NCI-H1417 treated with DMSO at 0.1 percent for 48 hours (cell line): ENCODE measurements around the gene PDE6H.

Experiments
- DNase-seq: peaks from one replicate; lab custom pipeline; 2025; lab: John Stamatoyannopoulos, UW

The PDE6H gene

DNA sequence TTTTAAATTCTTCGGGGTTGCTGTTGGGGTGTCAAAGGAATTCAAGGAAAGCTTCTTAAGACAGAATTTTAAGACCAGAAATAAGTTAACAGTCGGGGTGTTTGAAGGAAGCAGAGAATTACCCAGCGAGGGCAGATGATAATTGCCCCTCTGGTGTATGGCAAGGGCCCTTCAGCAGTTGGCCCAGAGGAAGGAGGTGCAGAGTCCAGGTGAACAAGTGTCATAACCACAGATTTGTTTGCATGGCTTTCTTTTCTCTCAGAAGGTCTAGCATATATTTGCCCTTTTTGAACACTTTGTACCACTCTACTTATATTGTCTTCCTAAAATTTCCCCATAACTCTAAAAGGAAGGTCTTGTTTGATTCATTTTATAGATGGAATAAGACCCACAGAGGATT lies 1.8 kb downstream of the PDE6H start:
- DNase-seq, result no peak

DNA sequence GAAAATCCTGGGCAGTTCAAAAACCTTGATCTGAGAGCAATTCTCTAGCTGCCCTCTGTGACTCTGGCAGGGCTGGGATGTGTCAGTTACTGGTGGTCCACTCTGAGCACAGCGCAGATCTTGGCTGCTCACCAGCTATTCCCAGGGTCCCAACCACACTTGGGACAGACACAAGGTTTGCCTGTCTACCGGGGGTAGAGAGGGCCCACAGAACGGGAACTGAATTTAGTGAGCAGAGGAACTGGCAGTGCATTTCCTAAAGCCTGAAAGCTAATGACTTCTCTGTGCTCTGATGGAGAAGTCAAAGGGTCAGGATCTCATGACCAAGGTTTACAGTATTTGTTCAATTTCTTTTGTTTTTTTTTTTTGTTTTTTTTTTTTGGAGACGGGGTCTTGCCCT lies 2.6 kb downstream of the PDE6H start:
- DNase-seq, result no peak

DNA sequence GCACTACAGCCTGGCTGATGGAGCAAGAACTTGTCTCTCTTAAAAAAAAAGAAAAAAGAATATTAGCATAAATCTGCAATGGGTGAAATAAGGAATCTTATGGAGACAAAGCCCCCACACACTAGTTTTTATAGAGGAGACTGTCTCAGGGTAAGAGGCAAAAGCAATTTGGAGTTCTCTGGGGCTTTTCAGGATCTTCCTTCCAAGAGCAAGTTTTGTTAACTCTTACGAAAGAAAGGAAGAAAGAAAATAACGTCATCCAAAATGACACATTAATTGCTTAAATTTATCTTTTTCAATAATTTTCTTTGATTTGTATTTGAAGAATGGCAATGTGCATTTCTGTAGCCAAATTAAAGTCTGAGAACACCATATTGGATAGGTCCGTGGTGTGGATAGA lies 3.8 kb downstream of the PDE6H start:
- DNase-seq, result no peak

DNA sequence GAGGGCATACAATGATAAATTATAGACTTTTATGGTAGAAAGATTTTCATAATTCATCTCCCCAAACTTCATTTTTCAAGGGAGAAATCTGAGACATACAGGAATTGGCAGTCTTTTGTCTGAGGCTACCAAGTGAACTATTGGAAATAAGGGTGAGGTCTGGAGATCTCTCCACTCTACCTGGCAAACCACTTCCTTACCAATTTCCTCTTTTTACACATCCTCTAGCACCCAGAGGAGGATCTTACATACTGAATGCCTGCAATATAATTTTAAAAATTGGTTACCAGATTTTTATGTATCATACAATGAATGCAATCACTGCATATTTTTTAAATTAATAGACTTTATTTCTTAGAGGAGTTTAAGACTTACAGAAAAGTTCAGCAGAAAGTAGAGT lies 6.6 kb downstream of the PDE6H start:
- no peak for DNase-seq

DNA sequence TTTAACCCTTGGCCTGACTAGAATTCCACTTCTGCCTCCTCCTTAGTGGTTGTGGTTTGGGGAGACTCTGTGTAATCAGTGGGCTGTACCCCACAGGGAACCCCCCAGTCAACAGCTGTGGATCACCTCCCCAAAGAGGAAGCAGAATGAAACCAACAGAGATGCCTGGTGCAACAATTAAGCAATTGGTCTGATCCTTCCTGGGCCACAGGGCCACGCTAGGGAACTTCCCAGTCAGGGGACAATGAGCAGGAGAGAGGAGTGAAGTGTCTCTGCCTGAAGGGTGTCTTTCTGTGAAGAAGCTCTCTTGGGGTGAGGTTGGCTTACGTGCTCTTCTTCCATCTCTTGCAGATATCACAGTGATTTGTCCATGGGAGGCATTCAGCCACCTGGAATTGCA lies 8.2 kb downstream of the PDE6H start:
- DNase-seq, result no peak

DNA sequence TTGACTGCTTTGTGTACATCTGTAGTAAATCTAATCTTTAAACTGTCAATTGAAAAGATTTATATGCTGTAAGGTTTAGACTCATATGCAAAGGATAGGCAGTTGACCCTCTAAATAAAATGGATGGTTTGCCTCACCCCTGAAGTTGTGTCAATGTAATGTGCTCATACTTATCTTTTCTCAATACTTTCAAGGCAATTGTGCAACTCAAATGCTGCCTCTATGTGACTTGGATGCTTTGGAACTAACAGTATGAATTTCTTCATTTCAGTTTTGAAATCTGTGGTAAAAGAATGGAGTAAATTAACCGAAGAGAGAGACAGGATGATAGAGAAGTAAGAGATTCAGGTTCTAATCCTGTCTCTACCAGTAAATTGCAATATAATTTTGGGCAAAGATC lies 9.7 kb downstream of the PDE6H start:
- no peak for DNase-seq

DNA sequence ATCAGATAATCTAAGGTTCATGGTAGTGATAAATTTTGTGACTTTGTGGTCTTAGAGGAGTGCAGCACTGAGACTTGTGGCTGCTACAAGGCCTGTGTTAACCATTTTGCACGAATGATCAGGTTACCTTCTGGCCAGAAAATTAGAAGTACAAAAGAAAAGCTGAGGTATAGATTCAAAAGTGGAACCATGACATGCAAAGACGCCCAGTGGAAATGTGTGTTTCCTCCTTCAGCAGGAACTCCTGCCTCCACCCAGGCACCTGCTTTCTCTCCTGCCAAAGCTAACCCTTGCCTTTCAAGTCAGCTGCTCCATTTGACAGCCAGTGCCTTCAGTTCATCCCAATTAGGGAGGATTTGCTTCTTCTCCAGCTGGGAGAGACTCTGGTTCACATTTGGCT lies 10.1 kb downstream of the PDE6H start:
- DNase-seq, result no peak

DNA sequence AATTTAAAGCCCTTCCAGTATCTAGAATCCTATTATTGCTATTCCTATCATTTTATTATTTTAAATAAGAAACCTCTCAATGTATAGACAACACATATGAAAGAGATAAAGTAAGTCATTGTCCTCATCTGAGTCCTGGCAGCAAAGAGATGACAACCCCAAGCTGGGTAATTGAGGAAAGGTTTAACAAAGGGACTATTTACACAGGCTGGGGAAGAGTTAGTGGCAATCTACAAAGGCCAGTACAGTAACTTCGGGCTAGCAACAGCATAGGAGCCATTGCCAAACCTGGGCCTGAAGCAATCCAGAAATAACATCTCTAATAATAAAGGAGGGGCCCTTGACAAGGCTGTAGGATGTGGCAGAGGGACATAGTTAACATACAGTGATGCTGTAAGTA lies 11.2 kb downstream of the PDE6H start:
- DNase-seq, result no peak

DNA sequence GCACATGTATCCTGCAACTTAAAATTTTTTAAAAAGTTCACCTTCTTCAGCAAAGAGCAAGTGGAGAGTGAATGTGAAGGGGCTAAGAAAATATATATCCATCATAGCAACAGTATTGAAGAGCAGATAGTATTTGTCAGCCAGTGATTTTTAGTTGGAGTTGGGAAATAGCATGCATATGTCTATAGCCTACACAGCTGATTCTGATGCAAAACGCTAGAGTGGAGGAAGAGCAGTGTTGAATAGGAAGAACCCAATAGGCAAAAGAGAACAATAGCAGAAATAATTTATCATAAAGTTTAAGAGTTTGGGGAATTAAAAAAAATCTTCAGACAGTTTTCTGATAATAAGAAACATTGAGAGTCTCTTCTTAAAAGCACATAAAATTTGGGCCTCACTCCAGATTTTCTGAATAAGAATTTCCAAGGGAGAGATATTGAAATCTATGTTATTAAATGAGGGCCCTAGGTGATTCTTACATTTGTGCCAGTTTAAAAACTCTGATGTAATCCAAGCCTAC lies 12.0 kb downstream of the PDE6H start:
- no peak for DNase-seq

DNA sequence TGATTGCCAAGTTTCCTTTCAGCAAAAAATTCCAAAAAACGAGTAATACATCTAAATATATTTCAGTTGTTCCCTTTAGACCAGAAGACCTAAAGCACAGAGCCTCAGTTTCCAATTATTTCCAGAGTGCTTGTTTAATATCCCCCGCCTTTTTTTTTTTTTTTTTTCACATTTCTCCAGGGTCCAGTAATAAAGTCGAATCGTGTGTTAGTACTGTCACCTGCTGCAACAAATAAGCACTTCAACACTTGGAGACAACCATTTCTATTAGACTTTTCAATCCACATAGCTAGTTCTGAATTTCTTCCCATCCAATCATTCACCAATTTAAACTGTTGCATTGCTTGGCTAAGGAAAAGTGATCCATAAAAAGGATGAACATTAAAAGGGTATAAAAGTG lies 13.6 kb downstream of the PDE6H start:
- no peak for DNase-seq

DNA sequence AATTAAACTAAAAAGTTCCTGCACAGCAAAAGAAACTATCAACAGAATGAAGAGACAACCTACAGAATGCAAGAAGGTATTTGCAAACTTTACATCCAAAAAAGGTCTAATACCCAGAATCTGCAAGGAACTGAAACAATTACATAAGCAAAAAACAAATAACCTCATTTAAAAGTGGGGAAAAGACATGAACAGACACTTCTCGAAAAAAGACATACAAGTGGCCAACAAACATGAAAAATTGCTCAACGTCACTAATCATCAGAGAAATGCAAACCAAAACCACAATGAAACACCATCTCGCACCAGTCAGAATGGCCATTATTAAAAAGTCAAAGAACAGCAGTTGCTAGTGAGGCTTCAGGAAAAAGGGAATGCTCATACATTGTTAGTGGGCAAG lies 15.2 kb downstream of the PDE6H start:
- DNase-seq, result no peak

DNA sequence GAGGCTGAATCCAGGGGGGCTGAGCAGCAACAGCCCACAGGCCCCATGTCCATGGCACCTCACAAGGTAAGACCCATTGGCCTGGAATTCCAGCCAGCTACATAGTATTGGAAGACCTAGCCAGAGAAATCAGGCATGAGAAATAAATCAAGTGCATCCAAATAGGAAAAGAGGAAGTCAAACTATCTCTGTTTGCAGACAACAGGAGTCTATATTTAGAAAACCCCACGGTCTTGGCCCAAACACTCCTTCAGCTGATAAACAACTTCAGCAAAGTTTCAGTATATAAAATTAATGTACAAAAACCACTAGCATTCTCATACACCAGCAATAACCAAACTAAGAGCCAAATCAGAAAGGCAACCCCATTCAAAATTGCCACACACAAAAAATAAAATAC lies 16.9 kb downstream of the PDE6H start:
- no peak for DNase-seq

DNA sequence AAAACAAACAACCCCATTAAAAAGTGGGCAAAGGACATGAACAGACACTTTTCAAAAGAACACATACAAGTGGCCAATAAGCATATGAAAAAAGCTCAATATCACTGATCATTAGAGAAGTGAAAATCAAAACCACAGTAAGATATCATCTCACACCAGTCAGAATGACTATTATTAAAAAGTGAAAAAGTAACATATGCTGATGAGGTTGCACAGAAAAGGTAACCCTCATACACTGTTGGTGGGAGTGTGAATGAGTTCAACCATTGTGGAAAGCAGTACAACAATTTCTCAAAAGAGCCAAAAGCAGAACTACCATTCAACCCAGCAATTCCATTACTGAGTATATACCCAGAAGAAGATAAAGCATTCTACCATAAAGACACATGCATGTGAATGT lies 18.2 kb downstream of the PDE6H start:
- DNase-seq, result no peak

DNA sequence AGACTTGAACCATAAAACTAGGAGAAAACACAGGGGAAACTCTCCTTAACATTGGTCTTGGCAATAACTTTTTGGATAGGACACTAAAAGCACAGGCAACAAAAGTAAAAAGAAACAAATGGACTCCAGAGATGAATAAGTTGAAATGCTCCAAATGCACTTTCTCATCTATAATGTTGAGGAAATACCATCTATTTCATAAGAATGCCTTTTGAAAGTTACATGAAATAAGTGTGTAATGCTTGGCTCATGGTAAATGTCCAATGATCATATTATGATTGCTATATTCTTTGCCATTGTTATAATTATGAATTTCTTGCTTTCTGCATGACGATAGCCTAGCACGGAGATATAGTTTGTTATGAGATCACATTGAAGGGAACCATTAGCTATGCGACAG lies 19.8 kb downstream of the PDE6H start:
- DNase-seq, result no peak

DNA sequence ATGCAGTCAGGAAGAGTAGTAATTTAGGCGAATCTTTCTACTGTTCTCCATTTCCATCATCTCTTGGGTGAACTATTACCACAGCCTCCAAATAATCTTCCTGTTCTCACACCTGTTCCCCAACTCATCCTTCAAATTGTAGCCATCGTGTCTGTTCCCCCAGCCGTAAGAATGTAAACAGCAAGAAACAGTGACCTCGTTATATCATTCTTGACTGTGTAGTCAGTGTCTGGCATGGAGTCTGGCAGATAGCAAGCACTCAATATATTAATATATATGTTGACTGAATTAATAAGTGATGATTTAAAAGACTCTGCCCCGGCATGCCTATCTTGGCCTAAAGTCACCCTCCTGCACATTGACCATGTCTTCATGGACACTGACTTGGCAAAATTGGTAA lies 20.3 kb downstream of the PDE6H start:
- DNase-seq, result no peak

DNA sequence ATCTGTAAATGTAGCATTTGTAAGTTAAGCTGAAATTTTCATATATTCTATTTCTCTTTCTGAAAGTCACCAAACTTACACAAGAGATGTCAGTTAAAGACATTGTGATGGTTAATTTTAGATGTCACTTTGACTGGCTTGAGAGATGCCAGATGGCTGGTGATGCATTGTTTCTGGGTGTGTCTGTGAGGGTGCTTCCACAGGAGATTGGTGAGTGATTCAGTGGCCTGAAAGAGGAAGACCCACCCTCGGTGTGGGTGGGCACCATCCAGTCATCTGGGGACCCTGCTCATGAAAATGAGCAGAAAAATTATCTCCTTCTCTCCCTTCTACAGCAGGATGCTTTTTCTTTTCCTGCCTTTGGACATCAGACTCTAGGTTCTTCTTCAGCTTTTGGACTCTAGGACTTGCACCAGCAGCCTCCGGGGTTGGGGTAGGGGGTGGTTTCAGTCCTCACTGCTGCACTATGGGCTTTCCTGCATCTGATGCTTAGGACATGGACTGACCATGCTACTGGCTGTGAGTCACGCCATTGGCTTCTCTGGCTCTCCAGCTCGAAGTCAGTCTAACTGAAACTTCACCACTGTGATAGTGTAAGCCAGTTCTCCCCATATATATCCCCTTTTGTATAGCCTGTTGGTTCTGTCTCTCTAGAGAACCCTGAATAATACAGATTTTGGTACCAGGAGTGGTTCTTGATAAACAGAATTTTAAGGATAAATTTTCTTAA lies 20.9 kb downstream of the PDE6H start:
- no peak for DNase-seq

DNA sequence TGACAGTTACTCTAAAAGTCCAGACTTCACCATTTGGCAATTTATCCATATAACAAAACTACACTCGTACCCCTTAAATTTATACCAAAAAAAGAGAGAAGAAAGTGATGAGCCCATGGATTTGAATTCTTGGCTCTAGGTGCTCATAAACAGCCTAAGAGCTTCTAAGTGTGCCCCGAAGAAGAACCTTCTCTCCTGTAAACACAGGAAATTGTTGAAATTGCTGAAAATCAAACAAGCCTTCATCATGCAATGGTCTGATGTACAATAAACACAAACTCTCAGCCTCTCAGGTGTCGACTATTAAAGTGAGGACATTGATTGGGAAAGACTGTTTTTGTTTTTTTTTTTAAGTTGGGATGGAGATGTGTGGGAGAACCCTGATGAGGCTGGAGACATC lies 21.8 kb downstream of the PDE6H start:
- no peak for DNase-seq

DNA sequence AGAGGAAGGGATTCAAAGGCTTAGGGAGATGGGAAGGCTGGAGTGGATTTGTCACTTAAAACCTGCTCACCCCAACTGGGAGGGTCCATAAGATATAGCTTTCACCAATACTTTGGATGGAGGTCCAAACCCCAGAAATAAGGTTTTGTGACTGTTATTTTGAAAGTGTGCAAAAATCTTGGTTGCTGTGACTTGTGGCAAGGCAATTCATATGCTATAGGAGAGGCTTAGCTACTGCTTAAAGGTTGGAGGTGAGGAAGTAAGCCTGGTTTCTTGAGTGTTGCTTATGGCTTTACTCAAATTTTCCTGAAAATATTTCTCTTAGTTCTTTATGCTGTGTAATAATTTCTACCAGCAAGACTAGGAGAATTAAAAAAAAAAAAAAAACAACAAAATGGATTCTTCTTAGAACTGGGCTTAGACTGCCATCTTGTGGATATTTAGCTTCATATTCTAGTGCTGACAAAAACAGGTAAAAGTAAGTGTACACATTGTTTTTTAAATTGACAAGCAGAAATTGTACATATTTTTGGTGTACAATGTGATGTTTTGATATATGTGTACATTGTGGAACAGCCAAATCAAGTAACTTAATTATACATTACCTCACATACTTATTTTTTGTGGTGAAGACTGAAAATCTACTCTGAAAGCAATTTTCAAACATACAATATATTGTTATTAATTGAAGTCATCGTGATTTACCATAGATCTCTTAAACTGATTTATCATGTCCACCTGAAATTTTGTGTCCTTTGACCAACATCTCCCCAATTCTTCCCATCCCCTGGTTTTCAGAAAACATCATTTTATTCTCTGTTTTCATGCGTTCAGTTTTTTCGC lies 23.0 kb downstream of the PDE6H start:
- DNase-seq, result peak; percentile 70

DNA sequence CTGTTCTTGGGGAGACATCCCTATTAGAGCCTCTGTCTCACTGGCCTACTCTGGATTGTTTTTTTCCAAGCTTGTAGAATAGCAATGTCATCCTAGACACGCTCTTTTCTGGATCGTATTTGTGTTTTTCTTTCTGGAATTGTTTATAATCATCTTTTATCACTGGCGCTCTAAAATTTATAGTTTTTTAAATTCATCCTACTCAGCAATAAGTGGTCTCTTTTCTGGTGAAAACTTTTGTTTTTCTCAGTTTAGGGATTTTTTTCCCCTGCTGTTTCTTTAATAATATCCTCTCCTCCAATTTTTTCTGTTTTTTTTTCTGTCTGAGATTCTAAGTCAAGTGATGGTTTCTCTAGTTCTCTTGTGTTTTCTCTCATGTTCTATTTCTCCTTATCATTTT lies 25.2 kb downstream of the PDE6H start:
- DNase-seq, result no peak

DNA sequence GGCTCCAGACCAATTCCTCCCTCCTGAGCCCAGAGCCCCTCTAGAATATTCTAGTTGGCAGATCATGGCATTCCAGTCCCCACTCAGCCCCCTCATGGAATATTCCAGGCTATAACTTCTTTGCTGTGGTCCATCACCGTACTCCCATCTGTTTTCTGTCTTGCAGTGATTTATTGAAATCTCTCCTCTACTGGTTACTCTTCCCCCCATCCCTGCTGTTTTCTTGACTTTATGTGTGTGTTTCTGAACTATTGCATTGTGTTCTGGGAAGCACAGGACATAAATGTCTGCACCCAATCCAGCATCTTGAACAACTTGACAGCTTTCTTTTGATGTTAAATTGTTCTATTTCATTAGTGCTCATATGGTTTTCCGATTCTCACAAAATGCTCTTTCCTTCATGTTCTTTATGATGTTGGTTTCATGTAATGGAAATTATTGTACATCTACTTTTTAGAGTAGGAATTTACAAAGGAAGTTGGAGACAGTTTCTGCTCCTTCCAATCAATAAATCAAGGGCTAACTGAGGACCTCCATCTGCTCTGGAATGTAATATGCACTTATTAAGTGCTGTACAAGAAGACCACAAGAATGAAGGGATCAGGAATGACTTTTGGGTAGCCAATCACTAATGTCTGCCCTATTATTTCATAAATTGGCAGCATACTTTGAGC lies 26.3 kb downstream of the PDE6H start:
- DNase-seq, result no peak

DNA sequence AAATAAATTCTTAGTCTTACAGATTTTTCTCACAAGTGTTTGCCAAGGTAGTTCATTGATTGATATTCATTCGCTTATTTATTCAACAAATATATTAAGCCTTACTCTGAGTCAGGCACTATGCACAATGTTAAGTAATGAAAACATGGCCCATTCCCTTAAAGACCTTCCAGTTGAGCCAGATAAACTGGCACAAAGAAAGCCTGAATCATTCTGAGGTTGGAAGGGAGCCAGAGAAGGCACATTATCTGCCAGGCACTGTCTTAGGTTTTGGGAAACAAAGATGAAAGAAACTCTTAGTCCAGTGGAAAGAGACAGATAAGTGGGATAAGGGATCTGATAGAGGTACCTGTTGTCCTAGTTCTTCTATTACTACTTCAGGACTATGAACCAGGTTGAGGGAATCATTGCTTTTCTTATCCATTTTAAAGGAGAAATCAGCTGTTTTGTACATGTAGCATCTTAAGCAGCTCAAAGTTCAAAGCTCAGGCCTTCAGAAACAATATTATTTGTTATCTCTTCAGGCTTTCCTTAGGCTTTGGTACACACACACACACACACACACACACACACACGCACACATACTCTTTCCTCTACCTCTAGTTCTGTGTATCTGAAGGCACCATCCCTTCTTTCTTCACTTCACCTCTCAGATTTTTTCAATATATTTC lies 27.0 kb downstream of the PDE6H start:
- DNase-seq, result no peak

DNA sequence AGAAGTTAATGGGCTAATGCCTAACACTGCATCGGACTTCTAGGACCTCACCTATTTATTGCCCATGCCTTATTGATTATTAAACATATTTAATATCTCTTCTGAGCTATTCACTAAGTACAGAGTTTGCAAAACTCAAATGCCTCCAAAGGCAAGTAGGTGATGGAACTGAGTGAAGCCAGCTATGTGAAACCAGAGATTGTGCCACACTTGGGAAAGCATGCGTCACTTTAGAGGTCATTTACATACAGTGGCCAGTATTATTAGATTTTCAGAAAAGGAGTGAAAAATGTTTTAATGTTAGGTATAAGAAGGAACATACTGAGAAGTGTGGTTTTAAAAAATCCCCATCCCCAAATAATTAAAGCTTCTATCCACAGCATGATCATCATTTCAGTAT lies 27.7 kb downstream of the PDE6H start:
- DNase-seq, result no peak
